Ovary (tissue), 3 donors: ENCODE results near the gene PLEK.

Experiments
- CTCF ChIP-seq, 3 donors: fragments of 450-650 bp in 2 of 3; fragments of 200-600 bp in 1 of 3; IDR thresholded peaks; one replicate each; pipeline versions ENCODE4 v1.5.1 to v1.8.0; 2016 to 2022; ENCODE audit warnings: antibody characterized with exemption in 3 of 3, mild to moderate bottlenecking in 1 of 3
- EP300 ChIP-seq: sonication (generic); formaldehyde crosslinking; IDR thresholded peaks from one replicate; pipeline ENCODE4 v1.6.1; 2017; ENCODE audit warnings: antibody characterized with exemption
- donor health status: DM: no; HTN: no; CAD: no.

GRCh38 chr2:68385220-68385906, 20.3 kb downstream of the PLEK start:
- TF ChIP-seq EP300 (no peak), CTCF (IDR thresholded peaks at IDR 0.05) (no peak)
